ENCODE data around the gene NLRP12. TPM values are rescaled to one million over a fixed set of nuclear protein-coding genes. Genes with fewer than 3 reads are reported as not detected.

Gene NLRP12
- total RNA-seq, 2 experiments from 2014 or later, result not detected

GRCh38 chr19:53823380-53824120 lies 564 bp downstream of the NLRP12 start:
- Histone ChIP-seq H3K79me2 (ENCODE audit: insufficient read depth, low read depth, low read length) (no peaks in the 10 kb centered on the region), H3K27ac (ENCODE audit: low read depth, low read length, poor library complexity, severe bottlenecking) (no peak overlapping the region), H3K4me2 (ENCODE audit: low read length) (no peak overlapping the region), H3K4me1 (ENCODE audit: insufficient read depth, low read length, poor library complexity, severe bottlenecking) (no peaks in the 10 kb centered on the region), H2AFZ (ENCODE audit: low read length) (no peak overlapping the region), H3K36me3 (ENCODE audit: insufficient read depth, low read length) (no peaks in the 10 kb centered on the region), H4K20me1 (ENCODE audit: insufficient read depth, low read length) (no peaks in the 10 kb centered on the region), H3K9me3 (ENCODE audit: low read length) (no peaks in the 10 kb centered on the region), H3K4me3 (ENCODE audit: low read depth, low read length, poor library complexity, severe bottlenecking) (no peak overlapping the region), H3K9me2 (ENCODE audit: insufficient read depth, low read length) (no peaks in the 10 kb centered on the region)
- CTCF ChIA-PET (ENCODE audit: unreplicated experiment), result no interaction called here
- TF ChIP-seq EZH2phosphoT487 (IDR thresholded peaks at IDR 0.05; ENCODE audit: borderline replicate concordance, low read depth, low read length) (no peak), CTCF (conservative IDR thresholded peaks at IDR 0.05; ENCODE audit: low read length) (no peak)
- DNase-seq (ENCODE audit: low spot score), result no peak
- BruUV-seq (replicated peaks), result no TSS peak
- intact Hi-C loops (cut with micrococcal nuclease; ENCODE audit: unreplicated experiment), result no loop called here
- POLR2A ChIA-PET, result no interaction called here

GRCh38 chr19:53819861-53820260 lies 4.3 kb downstream of the NLRP12 start:
- TF ChIP-seq EZH2phosphoT487 (IDR thresholded peaks at IDR 0.05; ENCODE audit: borderline replicate concordance, low read depth, low read length) (no peak), CTCF (conservative IDR thresholded peaks at IDR 0.05; ENCODE audit: low read length) (no peak)
- no peaks in the 10 kb centered on the region for H3K79me2 ChIP-seq (ENCODE audit: insufficient read depth, low read depth, low read length)
- ChIA-PET POLR2A (no interaction called here), CTCF (ENCODE audit: unreplicated experiment) (no interaction called here)
- H4K20me1 ChIP-seq (ENCODE audit: insufficient read depth, low read length), result no peaks in the 10 kb centered on the region
- DNase-seq (ENCODE audit: low spot score), result no peak
- H3K9me3 ChIP-seq (ENCODE audit: low read length), result no peaks in the 10 kb centered on the region
- H3K27ac ChIP-seq (ENCODE audit: low read depth, low read length, poor library complexity, severe bottlenecking), result no peak overlapping the region
- H3K4me2 ChIP-seq (ENCODE audit: low read length), result no peak overlapping the region
- no peaks in the 10 kb centered on the region for H3K9me2 ChIP-seq (ENCODE audit: insufficient read depth, low read length)
- no TSS peak for BruUV-seq (replicated peaks)
- H3K4me3 ChIP-seq (ENCODE audit: low read depth, low read length, poor library complexity, severe bottlenecking), result no peak overlapping the region
- H2AFZ ChIP-seq (ENCODE audit: low read length), result no peak overlapping the region
- intact Hi-C loops (cut with micrococcal nuclease; ENCODE audit: unreplicated experiment), result no loop called here
- H3K4me1 ChIP-seq (ENCODE audit: insufficient read depth, low read length, poor library complexity, severe bottlenecking), result no peaks in the 10 kb centered on the region
- H3K36me3 ChIP-seq (ENCODE audit: insufficient read depth, low read length), result no peaks in the 10 kb centered on the region

- no peaks in the 10 kb centered on the region for H3K36me3 ChIP-seq (ENCODE audit: insufficient read depth, low read length)
- no peaks in the 10 kb centered on the region for H4K20me1 ChIP-seq (ENCODE audit: insufficient read depth, low read length)
- no TSS peak for BruUV-seq (replicated peaks)
- ChIA-PET CTCF (ENCODE audit: unreplicated experiment) (no interaction called here), POLR2A (no interaction called here)
- H3K9me3 ChIP-seq (ENCODE audit: low read length), result no peaks in the 10 kb centered on the region
- no peak overlapping the region for H3K27ac ChIP-seq (ENCODE audit: low read depth, low read length, poor library complexity, severe bottlenecking)
- H3K79me2 ChIP-seq (ENCODE audit: insufficient read depth, low read depth, low read length), result no peaks in the 10 kb centered on the region
- no peak overlapping the region for H3K4me2 ChIP-seq (ENCODE audit: low read length)
- DNase-seq (ENCODE audit: low spot score), result no peak
- no peaks in the 10 kb centered on the region for H3K4me1 ChIP-seq (ENCODE audit: insufficient read depth, low read length, poor library complexity, severe bottlenecking)
- intact Hi-C loops (cut with micrococcal nuclease; ENCODE audit: unreplicated experiment), result no loop called here
- H3K9me2 ChIP-seq (ENCODE audit: insufficient read depth, low read length), result no peaks in the 10 kb centered on the region
- TF ChIP-seq CTCF (conservative IDR thresholded peaks at IDR 0.05; ENCODE audit: low read length), result no peak
- TF ChIP-seq EZH2phosphoT487 (IDR thresholded peaks at IDR 0.05; ENCODE audit: borderline replicate concordance, low read depth, low read length), result no peak
- no peak overlapping the region for H2AFZ ChIP-seq (ENCODE audit: low read length)
- no peak overlapping the region for H3K4me3 ChIP-seq (ENCODE audit: low read depth, low read length, poor library complexity, severe bottlenecking)
Observed at GRCh38 chr19:53818756-53819155, 5.4 kb downstream of the NLRP12 start.
